HepG2 (cell line): ENCODE measurements around the gene RMI2. TPM values are rescaled to one million over a fixed set of nuclear protein-coding genes. Genes with fewer than 3 reads are reported as not detected.

ENCODE experiments used
- ARID5B ChIP-seq: IDR thresholded peaks from 2 replicates; pipeline ENCODE4 v1.4.0; 2020; ENCODE audit warnings: mild to moderate bottlenecking, missing genetic modification reagents
- ATF2 ChIP-seq: sonication (generic); formaldehyde crosslinking; IDR thresholded peaks from 2 replicates; pipeline ENCODE4 v1.4.0; 2020; ENCODE audit warnings: missing genetic modification reagents
- DRAP1 ChIP-seq: IDR thresholded peaks from 2 replicates; pipeline ENCODE4 v1.6.1; 2016; ENCODE audit warnings: missing genetic modification reagents, missing compliant biosample characterization
- PAXIP1 ChIP-seq: sonication (generic); formaldehyde crosslinking; conservative IDR thresholded peaks from 2 replicates; pipeline ENCODE4 v1.4.0; 2020; ENCODE audit warnings: mild to moderate bottlenecking, missing genetic modification reagents, moderate library complexity
- POLR2AphosphoS2 ChIP-seq: IDR thresholded peaks from 2 replicates; pipeline ENCODE4 v1.6.1; 2011; ENCODE audit warnings: low read depth, low read length, improper control_type of control experiment
- RELA ChIP-seq: sonication (generic); formaldehyde crosslinking; IDR thresholded peaks from 2 replicates; pipeline ENCODE4 v1.4.0; 2020; ENCODE audit warnings: missing genetic modification reagents
- RFX1 ChIP-seq: fragments of 450-650 bp; IDR thresholded peaks from 2 replicates; pipeline ENCODE4 v1.6.1; 2017
- SCMH1 ChIP-seq: sonication (generic); formaldehyde crosslinking; IDR thresholded peaks from 2 replicates; pipeline ENCODE4 v1.9.0; 2021; ENCODE audit warnings: missing genetic modification reagents, mild to moderate bottlenecking, borderline replicate concordance
- SYNCRIP ChIP-seq: fragments of 200-400 bp; formaldehyde crosslinking; IDR thresholded peaks from 2 replicates; pipeline ENCODE4 v1.6.1; 2018; ENCODE audit warnings: mild to moderate bottlenecking, low read depth, low read length; ENCODE audit not compliant: insufficient read depth
- TEAD2 ChIP-seq: sonication (generic); formaldehyde crosslinking; IDR thresholded peaks from 2 replicates; pipeline ENCODE4 v1.9.0; 2021; ENCODE audit warnings: missing genetic modification reagents
- TOPORS ChIP-seq: sonication (generic); formaldehyde crosslinking; IDR thresholded peaks from 2 replicates; pipeline ENCODE4 v1.8.0; 2023; ENCODE audit warnings: mild to moderate bottlenecking, missing genetic modification reagents
- ZNF576 ChIP-seq: sonication (generic); formaldehyde crosslinking; IDR thresholded peaks from 2 replicates; pipeline ENCODE4 v1.4.0; 2020; ENCODE audit warnings: mild to moderate bottlenecking, missing genetic modification reagents
- ZNF75D ChIP-seq: sonication (generic); formaldehyde crosslinking; IDR thresholded peaks from 2 replicates; pipeline ENCODE4 v1.8.1; 2023; ENCODE audit warnings: missing genetic modification reagents, mild to moderate bottlenecking, borderline replicate concordance
- ZNF770 ChIP-seq: sonication (generic); formaldehyde crosslinking; IDR thresholded peaks from 2 replicates; pipeline ENCODE4 v1.5.0; 2020; ENCODE audit warnings: mild to moderate bottlenecking, missing genetic modification reagents
- polyA plus RNA-seq, 8 experiments: library from polyadenylated mRNA; depleted of rRNA in 3 of 8; stranded (reverse) in 7 of 8; unstranded in 1 of 8; fragments of >200 nt; fragmentation: Illumina TruSeq in 4 of 8; extraction: Trizol in 4 of 8; gene quantifications; 2 replicates each; pipeline versions ENCODE4 v1.2.1 to v1.2.3, GENCODE V29; 2011 to 2016; ENCODE audit warnings: low read depth in 4 of 8, missing spikeins in 1 of 8, mixed read lengths in 1 of 8; ENCODE audit not compliant: insufficient read depth in 1 of 8
- total RNA-seq, 5 experiments: library from RNA; depleted of rRNA; stranded (reverse); fragments of >200 nt; fragmentation: Illumina TruSeq; extraction: Trizol; gene quantifications; 2 replicates each; pipeline ENCODE4 v1.2.3, GENCODE V29; 2016; ENCODE audit warnings: low read depth in 1 of 5

Gene RMI2
- total and polyA plus RNA-seq, 2 of the 13 experiments (the other 11 are each of a cell fraction or from before 2014, with no cell fraction given), result 24.5 to 55.7 TPM

GRCh38 chr16:11345040-11345862 lies at the start of gene RMI2 (continued):
- TF ChIP-seq ATF2 (peak; percentile 84), ARID5B (CRISPR knock-in tag) (peak; percentile 24; the same call in 1 of the 2 replicates), ZNF770 (peak; percentile 55; the same call in 1 of the 2 replicates), POLR2AphosphoS2 (no peak), RFX1 (no peak), PAXIP1 (CRISPR knock-in tag) (peak; percentile 63), ZNF75D (CRISPR knock-in tag) (no peak), SCMH1 (CRISPR knock-in tag) (no peak), TOPORS (CRISPR knock-in tag) (peak; percentile 91), RELA (CRISPR knock-in tag) (0 out of 2 replicates have a peak, but pooled peaks have one; percentile 39), TEAD2 (CRISPR knock-in tag) (no peak; the same call in 1 of the 2 replicates), ZNF576 (0 out of 2 replicates have a peak, but pooled peaks have one; percentile 12), SYNCRIP (no peak), DRAP1 (peak; percentile 92)
